ENCODE results near the gene ANKRD30A.
"Not testable (repeated sequence)": the region's sequence is repeated elsewhere in the genome, so short reads cannot be mapped to it uniquely, and the experiment has no call there.

The ANKRD30A gene

GRCh38 chr10:37125191-37125732, at the start of gene ANKRD30A:
Gene ANKRD30A (plus strand): TSS chr10:37125598. CDS start chr10:37125788, 190 bp downstream.
- no peak for DNase-seq (ENCODE audit: low read depth, low spot score)

GRCh38 chr10:37076083-37076482, 49.3 kb upstream of the ANKRD30A start:
- not testable (repeated sequence) for DNase-seq (ENCODE audit: low read depth, low spot score)

- no peak for DNase-seq (ENCODE audit: low read depth, low spot score)
These were observed 29.4 kb upstream of the ANKRD30A start for GRCh38 chr10:37095792-37096573.

- DNase-seq (ENCODE audit: low read depth, low spot score): no peak
These were observed 24.1 kb upstream of the ANKRD30A start for GRCh38 chr10:37101261-37101660.

- DNase-seq (ENCODE audit: low read depth, low spot score): no peak
These were observed 16.4 kb upstream of the ANKRD30A start for GRCh38 chr10:37109000-37109399.

GRCh38 chr10:37124532-37124931, 866 bp upstream of the ANKRD30A start:
- no peak for DNase-seq (ENCODE audit: low read depth, low spot score)

GRCh38 chr10:37125921-37126320, 523 bp downstream of the ANKRD30A start:
- no peak for DNase-seq (ENCODE audit: low read depth, low spot score)

- no peak for DNase-seq (ENCODE audit: low read depth, low spot score)
These were observed 21.0 kb downstream of the ANKRD30A start for GRCh38 chr10:37146443-37146842.

GRCh38 chr10:37162430-37162829, 37.0 kb downstream of the ANKRD30A start:
- not testable (repeated sequence) for DNase-seq (ENCODE audit: low read depth, low spot score)

- not testable (repeated sequence) for DNase-seq (ENCODE audit: low read depth, low spot score)
These were observed 46.5 kb downstream of the ANKRD30A start for GRCh38 chr10:37171945-37172344.

- not testable (repeated sequence) for DNase-seq (ENCODE audit: low read depth, low spot score)
These were observed 52.9 kb downstream of the ANKRD30A start for GRCh38 chr10:37178296-37178695.

- DNase-seq (ENCODE audit: low read depth, low spot score): not testable (repeated sequence)
These were observed 57.3 kb downstream of the ANKRD30A start for GRCh38 chr10:37182719-37183118.

- no peak for DNase-seq (ENCODE audit: low read depth, low spot score)
These were observed 80.7 kb downstream of the ANKRD30A start for GRCh38 chr10:37206132-37206531.

- no peak for DNase-seq (ENCODE audit: low read depth, low spot score)
These were observed 95.5 kb downstream of the ANKRD30A start for GRCh38 chr10:37220866-37221265.

GRCh38 chr10:37222046-37222445, 96.6 kb downstream of the ANKRD30A start:
- DNase-seq (ENCODE audit: low read depth, low spot score): no peak

GRCh38 chr10:37225163-37225562, 99.8 kb downstream of the ANKRD30A start:
- DNase-seq (ENCODE audit: low read depth, low spot score): no peak

- no peak for DNase-seq (ENCODE audit: low read depth, low spot score)
These were observed 101.1 kb downstream of the ANKRD30A start for GRCh38 chr10:37226524-37226923.

GRCh38 chr10:37234692-37235091, 109.3 kb downstream of the ANKRD30A start:
- no peak for DNase-seq (ENCODE audit: low read depth, low spot score)

- DNase-seq (ENCODE audit: low read depth, low spot score): no peak
These were observed 110.7 kb downstream of the ANKRD30A start for GRCh38 chr10:37236093-37236492.

- DNase-seq (ENCODE audit: low read depth, low spot score): no peak
These were observed 114.8 kb downstream of the ANKRD30A start for GRCh38 chr10:37240223-37240622.

GRCh38 chr10:37246637-37247036, 121.2 kb downstream of the ANKRD30A start:
- no peak for DNase-seq (ENCODE audit: low read depth, low spot score)

GRCh38 chr10:37255837-37256236, 130.4 kb downstream of the ANKRD30A start:
- not testable (repeated sequence) for DNase-seq (ENCODE audit: low read depth, low spot score)

GRCh38 chr10:37263304-37263703, 137.9 kb downstream of the ANKRD30A start:
- no peak for DNase-seq (ENCODE audit: low read depth, low spot score)

Data from activated CD4-positive, CD25-positive, alpha-beta regulatory T cell treated with anti-CD3 and anti-CD28 coated beads, Interleukin-2, amount 50 U/mL, for 16 hours (primary cell).